ENCODE data around the gene NUP37.

GRCh38 chr12:102061560-102062418 is 58.1 kb downstream of the NUP37 start, which contains the start of gene WASHC3:
- TF ChIP-seq, protein P1, sequence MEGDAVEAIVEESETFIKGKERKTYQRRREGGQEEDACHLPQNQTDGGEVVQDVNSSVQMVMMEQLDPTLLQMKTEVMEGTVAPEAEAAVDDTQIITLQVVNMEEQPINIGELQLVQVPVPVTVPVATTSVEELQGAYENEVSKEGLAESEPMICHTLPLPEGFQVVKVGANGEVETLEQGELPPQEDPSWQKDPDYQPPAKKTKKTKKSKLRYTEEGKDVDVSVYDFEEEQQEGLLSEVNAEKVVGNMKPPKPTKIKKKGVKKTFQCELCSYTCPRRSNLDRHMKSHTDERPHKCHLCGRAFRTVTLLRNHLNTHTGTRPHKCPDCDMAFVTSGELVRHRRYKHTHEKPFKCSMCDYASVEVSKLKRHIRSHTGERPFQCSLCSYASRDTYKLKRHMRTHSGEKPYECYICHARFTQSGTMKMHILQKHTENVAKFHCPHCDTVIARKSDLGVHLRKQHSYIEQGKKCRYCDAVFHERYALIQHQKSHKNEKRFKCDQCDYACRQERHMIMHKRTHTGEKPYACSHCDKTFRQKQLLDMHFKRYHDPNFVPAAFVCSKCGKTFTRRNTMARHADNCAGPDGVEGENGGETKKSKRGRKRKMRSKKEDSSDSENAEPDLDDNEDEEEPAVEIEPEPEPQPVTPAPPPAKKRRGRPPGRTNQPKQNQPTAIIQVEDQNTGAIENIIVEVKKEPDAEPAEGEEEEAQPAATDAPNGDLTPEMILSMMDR (conservative IDR thresholded peaks at IDR 0.05; ENCODE audit: low read length): no peak
- TF ChIP-seq EZH2phosphoT487 (IDR thresholded peaks at IDR 0.05; ENCODE audit: borderline replicate concordance, low read depth, low read length): no peak
